K562 (cell line): ENCODE data around the gene FOXO3. TPM values are rescaled to one million over a fixed set of nuclear protein-coding genes. Genes with fewer than 3 reads are reported as not detected.

ENCODE experiments used
- CHD7 ChIP-seq: fragments of 200-600 bp; sonication (generic); IDR thresholded peaks from one replicate; pipeline ENCODE4 v1.6.1; 2012; ENCODE audit warnings: mild to moderate bottlenecking, low read depth, low read length, inconsistent platforms
- polyA plus RNA-seq, 8 experiments: library from polyadenylated mRNA; depleted of rRNA in 4 of 8; stranded (reverse) in 5 of 8; unstranded in 3 of 8; fragments of >200 nt; fragmentation: Nextera tagmentation in 2 of 8; fragmentation: Illumina TruSeq in 1 of 8; extraction: Ambion mirVana in 2 of 8; extraction: Trizol in 1 of 8; gene quantifications; 2 replicates each; pipeline versions ENCODE4 v1.2.1 to v1.2.3, GENCODE V29; 2011 to 2014; ENCODE audit warnings: inconsistent platforms in 1 of 8, missing spikeins in 1 of 8
- total RNA-seq, 7 experiments: library from RNA; depleted of rRNA in 6 of 7; stranded (reverse); fragments of >200 nt in 6 of 7; fragmentation: Illumina TruSeq in 2 of 7; extraction: Trizol in 2 of 7; gene quantifications; 2 replicates each; pipeline versions ENCODE4 v1.2.1 to v1.2.3, GENCODE V29; 2011 to 2021; ENCODE audit warnings: low replicate concordance in 1 of 7

The FOXO3 gene
- total and polyA plus RNA-seq, 9 of the 15 experiments (the other 6 are each of a cell fraction or from before 2014, with no cell fraction given) = 3.0 to 14.6 (median 6.0) TPM

DNA sequence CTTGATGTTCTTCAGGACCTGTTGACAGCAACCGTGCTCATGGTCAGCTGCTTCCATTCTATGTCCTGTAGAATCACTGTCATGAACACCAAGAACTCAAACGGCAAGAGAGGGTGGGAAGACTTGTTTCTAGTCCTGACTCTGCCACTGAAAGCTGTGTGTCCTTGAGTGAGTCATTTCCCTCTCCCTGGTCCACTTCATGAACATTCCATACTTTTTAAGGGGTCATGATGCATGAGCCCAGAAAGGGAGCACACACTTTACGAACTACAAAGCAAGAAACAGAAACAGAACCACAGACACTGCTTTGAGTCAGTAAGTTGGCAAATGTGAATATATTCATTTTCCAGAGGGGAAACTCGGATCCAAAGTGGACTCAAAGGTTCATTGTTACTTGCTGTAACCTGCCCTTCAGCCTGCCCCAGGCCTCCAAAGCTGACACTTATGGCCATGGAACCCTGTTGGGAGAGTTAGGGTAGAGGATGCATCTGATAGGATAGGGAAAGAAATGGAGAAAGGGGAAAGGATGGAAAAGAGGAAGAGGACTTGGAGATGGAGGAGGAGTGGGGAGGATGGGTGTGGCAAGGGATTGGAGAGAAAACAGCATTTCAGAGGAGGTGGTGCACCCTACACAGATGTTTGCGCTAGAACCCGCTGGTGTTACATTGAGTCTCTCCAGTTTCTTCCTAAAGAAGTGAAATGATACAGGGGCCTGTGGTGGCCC, 129.8 kb downstream of the FOXO3 start (continued):
- no peak for TF ChIP-seq CHD7
